Activated T-cell treated with anti-CD3 and anti-CD28 coated beads, Interleukin-2, amount 50 U/mL, for 4 hours (primary cell): ENCODE measurements around the gene ENSA. TPM values are rescaled to one million over a fixed set of nuclear protein-coding genes. Genes with fewer than 3 reads are reported as not detected.

Experiments used
- ATAC-seq, 2 donors: fragments of 200-7000 bp; cut with Tn5 transposase; one replicate each; pipeline ENCODE4 v1.10.0; 2021
- DNase-seq: peaks from one replicate; pipeline ENCODE4 v3.0.0-alpha.2; 2020
- H3K27me3 Mint-ChIP-seq: one replicate; pipeline ENCODE4 v1.8.0; 2021; ENCODE audit warnings: low read depth, mixed read lengths
- H3K36me3 Mint-ChIP-seq: one replicate; pipeline ENCODE4 v1.8.0; 2022; ENCODE audit warnings: mixed read lengths; ENCODE audit not compliant: insufficient read depth
- H3K4me1 Mint-ChIP-seq: one replicate; pipeline ENCODE4 v1.8.0; 2021; ENCODE audit warnings: low read depth, mixed read lengths
- H3K4me3 Mint-ChIP-seq: one replicate; pipeline ENCODE4 v1.8.0; 2021; ENCODE audit warnings: mild to moderate bottlenecking, moderate library complexity, mixed read lengths
- H3K9me3 Mint-ChIP-seq: one replicate; pipeline ENCODE4 v1.8.0; 2021; ENCODE audit warnings: mixed read lengths
- total RNA-seq, 3 donors: library from RNA; stranded (reverse); gene quantifications; one replicate each; pipeline ENCODE4 v1.2.1, GENCODE V29; 2021

Gene ENSA
- total RNA-seq, 3 donors from 2014 or later = 221 to 224 (median 223) TPM

DNA sequence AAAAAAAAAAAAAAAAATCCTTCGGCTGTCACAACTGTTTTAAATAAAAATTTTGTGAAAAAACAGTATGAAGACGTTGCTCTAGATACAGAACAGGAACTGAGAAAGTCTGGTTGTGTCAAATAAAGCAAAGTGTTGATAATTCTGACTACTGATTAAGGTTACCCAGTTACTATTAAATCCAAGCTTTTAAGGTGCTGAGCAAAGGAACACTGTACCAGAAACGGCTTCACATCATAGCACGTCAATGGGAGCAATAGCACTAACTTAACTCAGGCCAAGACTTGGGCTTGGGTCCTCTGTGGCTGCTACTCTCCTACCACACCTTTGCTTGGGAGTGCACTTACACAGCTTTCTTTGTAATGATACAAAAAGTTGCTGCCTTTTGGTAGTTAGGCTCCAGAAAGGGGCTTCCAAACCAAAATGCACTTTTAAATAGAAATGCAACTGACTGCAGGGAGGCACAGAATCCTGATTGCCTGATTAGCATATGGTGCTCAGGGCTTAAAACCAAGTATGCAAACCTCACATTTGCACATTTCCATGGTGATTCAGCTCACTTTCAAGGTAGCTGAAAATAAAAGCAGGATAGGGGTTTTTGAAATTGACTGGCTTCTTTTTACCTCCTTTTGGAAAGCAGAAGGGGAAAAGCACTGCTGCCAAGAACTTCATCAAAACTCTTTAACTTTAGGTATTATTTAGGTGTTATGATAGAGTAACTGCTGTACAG is 56.3 kb downstream of the ENSA start:
- peak; percentile 26 to 27 for ATAC-seq
- H3K9me3 Mint-ChIP-seq = no peaks in the 10 kb centered on the region
- H3K4me3 Mint-ChIP-seq = peak overlapping the region; percentile 97
- peaks cover 65% of the 10 kb centered on the region for H3K36me3 Mint-ChIP-seq
- peaks cover 67% of the 10 kb centered on the region for H3K4me1 Mint-ChIP-seq
- no peak for DNase-seq
- H3K27me3 Mint-ChIP-seq = no peaks in the 10 kb centered on the region

Other genes with a start within 250 kb of the ENSA start
- gene TARS2, start 142.2 kb downstream of the ENSA start, total RNA-seq = 10 to 100 TPM; 38.6 to 43.1 (median 38.7) TPM
- gene ECM1, start 121.5 kb downstream of the ENSA start, total RNA-seq = under 1 TPM; 0.43 to 0.82 (median 0.50) TPM
- under 1 TPM in 1 of 3 donors, not detected in 2; 0.40 TPM for gene FALEC, start 113.9 kb downstream of the ENSA start, total RNA-seq
- gene ADAMTSL4, start 80.2 kb downstream of the ENSA start, total RNA-seq = under 1 TPM; 0.19 to 0.34 (median 0.33) TPM
- 100 to 1,000 TPM; 228 to 237 (median 236) TPM for gene MCL1, start 50.0 kb downstream of the ENSA start, total RNA-seq
- 10 to 100 TPM; 11.2 to 11.9 (median 11.5) TPM for gene GOLPH3L, start 67.5 kb upstream of the ENSA start, total RNA-seq
- gene HORMAD1, start 91.3 kb upstream of the ENSA start, total RNA-seq = under 1 TPM in 1 of 3 donors, not detected in 2; 0.16 TPM
- 10 to 100 TPM; 37.3 to 41.2 (median 37.4) TPM for gene CTSS, start 136.2 kb upstream of the ENSA start, total RNA-seq
- gene CTSK, start 178.6 kb upstream of the ENSA start, total RNA-seq = 1 to 10 TPM in 1 of 3 donors, under 1 TPM in 2; 0.38 to 1.1 (median 0.81) TPM
- 10 to 100 TPM; 20.1 to 24.6 (median 22.6) TPM for gene ARNT, start 247.0 kb upstream of the ENSA start, total RNA-seq